GM18520 (cell line): ENCODE measurements around the gene NLRX1.
A peak's percentile ranks its signal among the peaks of the same experiment; 100 is the strongest.
"Not testable (repeated sequence)": the region's sequence is repeated elsewhere in the genome, so short reads cannot be mapped to it uniquely, and the experiment has no call there.

Source experiments
- ATAC-seq: cut with Tn5 transposase; IDR thresholded peaks from one replicate; pipeline ENCODE4 v1.9.1; 2021; ENCODE audit not compliant: unreplicated experiment

NLRX1 gene

GRCh38 chr11:119185981-119186634 lies 17.6 kb downstream of the NLRX1 start:
- no peak for ATAC-seq

GRCh38 chr11:119187123-119187892 lies 18.8 kb downstream of the NLRX1 start:
- no peak for ATAC-seq

GRCh38 chr11:119188067-119188466 lies 19.5 kb downstream of the NLRX1 start:
- ATAC-seq: no peak

- no peak for ATAC-seq
These were observed 20.4 kb downstream of the NLRX1 start for GRCh38 chr11:119188887-119189286.

GRCh38 chr11:119189393-119189792 lies 20.9 kb downstream of the NLRX1 start:
- no peak for ATAC-seq

- ATAC-seq: no peak
These were observed 22.0 kb downstream of the NLRX1 start for GRCh38 chr11:119190531-119190930.

- ATAC-seq: not testable (repeated sequence)
These were observed 22.7 kb downstream of the NLRX1 start for GRCh38 chr11:119191265-119191664.

GRCh38 chr11:119192111-119192510 lies 23.6 kb downstream of the NLRX1 start:
- no peak for ATAC-seq

GRCh38 chr11:119193001-119193400 lies 24.5 kb downstream of the NLRX1 start:
- no peak for ATAC-seq

- ATAC-seq: no peak
These were observed 25.1 kb downstream of the NLRX1 start for GRCh38 chr11:119193626-119194025.

GRCh38 chr11:119194811-119195440 lies 26.4 kb downstream of the NLRX1 start:
- ATAC-seq: no peak

GRCh38 chr11:119195680-119196079 lies 27.2 kb downstream of the NLRX1 start:
- no peak for ATAC-seq

- no peak for ATAC-seq
These were observed 28.4 kb downstream of the NLRX1 start for GRCh38 chr11:119196833-119197483.

GRCh38 chr11:119198925-119199324 lies 30.4 kb downstream of the NLRX1 start:
- no peak for ATAC-seq

- not testable (repeated sequence) for ATAC-seq
These were observed 32.7 kb downstream of the NLRX1 start for GRCh38 chr11:119201236-119201635.

- no peak for ATAC-seq
These were observed 34.0 kb downstream of the NLRX1 start for GRCh38 chr11:119202554-119202953.

GRCh38 chr11:119204066-119204465 lies 35.5 kb downstream of the NLRX1 start:
- ATAC-seq: no peak

- no peak for ATAC-seq
These were observed 36.6 kb downstream of the NLRX1 start for GRCh38 chr11:119205080-119205479.

GRCh38 chr11:119205574-119206510 lies 37.3 kb downstream of the NLRX1 start, which contains the start of gene CBL:
CBL (plus strand) TSS chr11:119206339; CDS start chr11:119206418, 79 bp downstream.
- peak; percentile 79 for ATAC-seq
